Measurements from ENCODE around the gene KIF13A. TPM values are rescaled to one million over a fixed set of nuclear protein-coding genes. Genes with fewer than 3 reads are reported as not detected.
"Not testable (repeated sequence)": the region's sequence is repeated elsewhere in the genome, so short reads cannot be mapped to it uniquely, and the experiment has no call there.

Gene KIF13A
- total RNA-seq, 1 experiment from 2014 or later, result 0.07 TPM

- not testable (repeated sequence) for DNase-seq; H3K27ac ChIP-seq (ENCODE audit: low read length); H4K20me1 ChIP-seq (ENCODE audit: insufficient read depth, low read depth, low read length); H3K4me2 ChIP-seq (ENCODE audit: low read depth, low read length, poor library complexity, severe bottlenecking); H3K9ac ChIP-seq (ENCODE audit: low read length); H3K9me2 ChIP-seq (replicated peaks; ENCODE audit: insufficient read depth, low read length); H3K79me2 ChIP-seq (ENCODE audit: low read length); H3K4me1 ChIP-seq (ENCODE audit: low read length); H3K36me3 ChIP-seq (ENCODE audit: insufficient read depth, low read length); H3K27me3 ChIP-seq (ENCODE audit: low read length); H2AFZ ChIP-seq (ENCODE audit: low read length); H3K4me3 ChIP-seq (ENCODE audit: low read length); H3K9me3 ChIP-seq (ENCODE audit: low read length)
Measured at GRCh38 chr6:17857188-17857587, 130.2 kb downstream of the KIF13A start.

- H3K79me2 ChIP-seq (ENCODE audit: low read length), result no peaks in the 10 kb centered on the region
- no peaks in the 10 kb centered on the region for H3K27me3 ChIP-seq (ENCODE audit: low read length)
- no peaks in the 10 kb centered on the region for H3K4me1 ChIP-seq (ENCODE audit: low read length)
- H3K36me3 ChIP-seq (ENCODE audit: insufficient read depth, low read length), result no peaks in the 10 kb centered on the region
- no peak for DNase-seq
- no peaks in the 10 kb centered on the region for H4K20me1 ChIP-seq (ENCODE audit: insufficient read depth, low read depth, low read length)
- H3K9me3 ChIP-seq (ENCODE audit: low read length), result no peaks in the 10 kb centered on the region
- H3K27ac ChIP-seq (ENCODE audit: low read length), result no peak overlapping the region
- H3K4me2 ChIP-seq (ENCODE audit: low read depth, low read length, poor library complexity, severe bottlenecking), result no peak overlapping the region
- H3K9me2 ChIP-seq (replicated peaks; ENCODE audit: insufficient read depth, low read length), result no peaks in the 10 kb centered on the region
- H2AFZ ChIP-seq (ENCODE audit: low read length), result no peak overlapping the region
- H3K4me3 ChIP-seq (ENCODE audit: low read length), result no peak overlapping the region
- H3K9ac ChIP-seq (ENCODE audit: low read length), result no peak overlapping the region
Measured at GRCh38 chr6:17856306-17856705, 131.1 kb downstream of the KIF13A start.

GRCh38 chr6:17855381-17855780 lies 132.1 kb downstream of the KIF13A start:
- no peak overlapping the region for H3K4me2 ChIP-seq (ENCODE audit: low read depth, low read length, poor library complexity, severe bottlenecking)
- no peaks in the 10 kb centered on the region for H4K20me1 ChIP-seq (ENCODE audit: insufficient read depth, low read depth, low read length)
- H3K27me3 ChIP-seq (ENCODE audit: low read length), result no peaks in the 10 kb centered on the region
- H3K9me2 ChIP-seq (replicated peaks; ENCODE audit: insufficient read depth, low read length), result no peaks in the 10 kb centered on the region
- H3K9me3 ChIP-seq (ENCODE audit: low read length), result no peaks in the 10 kb centered on the region
- no peak overlapping the region for H3K4me3 ChIP-seq (ENCODE audit: low read length)
- no peak for DNase-seq
- no peaks in the 10 kb centered on the region for H3K36me3 ChIP-seq (ENCODE audit: insufficient read depth, low read length)
- no peaks in the 10 kb centered on the region for H3K79me2 ChIP-seq (ENCODE audit: low read length)
- H2AFZ ChIP-seq (ENCODE audit: low read length), result no peak overlapping the region
- H3K27ac ChIP-seq (ENCODE audit: low read length), result no peak overlapping the region
- no peaks in the 10 kb centered on the region for H3K4me1 ChIP-seq (ENCODE audit: low read length)
- no peak overlapping the region for H3K9ac ChIP-seq (ENCODE audit: low read length)

- no peaks in the 10 kb centered on the region for H3K36me3 ChIP-seq (ENCODE audit: insufficient read depth, low read length)
- no peak overlapping the region for H3K4me2 ChIP-seq (ENCODE audit: low read depth, low read length, poor library complexity, severe bottlenecking)
- no peaks in the 10 kb centered on the region for H3K27me3 ChIP-seq (ENCODE audit: low read length)
- H3K4me1 ChIP-seq (ENCODE audit: low read length), result no peaks in the 10 kb centered on the region
- H4K20me1 ChIP-seq (ENCODE audit: insufficient read depth, low read depth, low read length), result no peaks in the 10 kb centered on the region
- no peak for DNase-seq
- no peak overlapping the region for H2AFZ ChIP-seq (ENCODE audit: low read length)
- H3K79me2 ChIP-seq (ENCODE audit: low read length), result no peaks in the 10 kb centered on the region
- H3K9ac ChIP-seq (ENCODE audit: low read length), result no peak overlapping the region
- H3K9me2 ChIP-seq (replicated peaks; ENCODE audit: insufficient read depth, low read length), result no peaks in the 10 kb centered on the region
- no peak overlapping the region for H3K27ac ChIP-seq (ENCODE audit: low read length)
- H3K4me3 ChIP-seq (ENCODE audit: low read length), result no peak overlapping the region
- no peaks in the 10 kb centered on the region for H3K9me3 ChIP-seq (ENCODE audit: low read length)
Measured at GRCh38 chr6:17853533-17853932, 133.9 kb downstream of the KIF13A start.

- Histone ChIP-seq H3K36me3 (ENCODE audit: insufficient read depth, low read length) (no peaks in the 10 kb centered on the region), H3K27ac (ENCODE audit: low read length) (no peak overlapping the region), H3K9me3 (ENCODE audit: low read length) (no peaks in the 10 kb centered on the region), H3K79me2 (ENCODE audit: low read length) (no peaks in the 10 kb centered on the region), H2AFZ (ENCODE audit: low read length) (no peak overlapping the region), H3K9me2 (replicated peaks; ENCODE audit: insufficient read depth, low read length) (no peaks in the 10 kb centered on the region), H3K27me3 (ENCODE audit: low read length) (no peaks in the 10 kb centered on the region), H3K9ac (ENCODE audit: low read length) (no peak overlapping the region), H3K4me1 (ENCODE audit: low read length) (no peaks in the 10 kb centered on the region), H3K4me2 (ENCODE audit: low read depth, low read length, poor library complexity, severe bottlenecking) (no peak overlapping the region), H3K4me3 (ENCODE audit: low read length) (no peak overlapping the region), H4K20me1 (ENCODE audit: insufficient read depth, low read depth, low read length) (no peaks in the 10 kb centered on the region)
- no peak for DNase-seq
Measured at GRCh38 chr6:17851720-17852161, 135.7 kb downstream of the KIF13A start.

GRCh38 chr6:17851001-17851719 lies 136.3 kb downstream of the KIF13A start:
- H3K4me2 ChIP-seq (ENCODE audit: low read depth, low read length, poor library complexity, severe bottlenecking), result no peak overlapping the region
- no peaks in the 10 kb centered on the region for H4K20me1 ChIP-seq (ENCODE audit: insufficient read depth, low read depth, low read length)
- no peak overlapping the region for H3K27ac ChIP-seq (ENCODE audit: low read length)
- H3K4me1 ChIP-seq (ENCODE audit: low read length), result no peaks in the 10 kb centered on the region
- DNase-seq, result no peak
- no peak overlapping the region for H3K4me3 ChIP-seq (ENCODE audit: low read length)
- no peak overlapping the region for H3K9ac ChIP-seq (ENCODE audit: low read length)
- no peaks in the 10 kb centered on the region for H3K27me3 ChIP-seq (ENCODE audit: low read length)
- no peaks in the 10 kb centered on the region for H3K9me2 ChIP-seq (replicated peaks; ENCODE audit: insufficient read depth, low read length)
- H3K79me2 ChIP-seq (ENCODE audit: low read length), result no peaks in the 10 kb centered on the region
- H2AFZ ChIP-seq (ENCODE audit: low read length), result no peak overlapping the region
- no peaks in the 10 kb centered on the region for H3K9me3 ChIP-seq (ENCODE audit: low read length)
- no peaks in the 10 kb centered on the region for H3K36me3 ChIP-seq (ENCODE audit: insufficient read depth, low read length)

GRCh38 chr6:17850281-17850680 lies 137.2 kb downstream of the KIF13A start:
- no peak overlapping the region for H3K4me2 ChIP-seq (ENCODE audit: low read depth, low read length, poor library complexity, severe bottlenecking)
- H3K9me3 ChIP-seq (ENCODE audit: low read length), result no peaks in the 10 kb centered on the region
- no peaks in the 10 kb centered on the region for H3K36me3 ChIP-seq (ENCODE audit: insufficient read depth, low read length)
- no peaks in the 10 kb centered on the region for H3K27me3 ChIP-seq (ENCODE audit: low read length)
- H3K9ac ChIP-seq (ENCODE audit: low read length), result no peak overlapping the region
- no peak overlapping the region for H2AFZ ChIP-seq (ENCODE audit: low read length)
- no peaks in the 10 kb centered on the region for H3K4me1 ChIP-seq (ENCODE audit: low read length)
- no peak for DNase-seq
- H4K20me1 ChIP-seq (ENCODE audit: insufficient read depth, low read depth, low read length), result no peaks in the 10 kb centered on the region
- no peaks in the 10 kb centered on the region for H3K9me2 ChIP-seq (replicated peaks; ENCODE audit: insufficient read depth, low read length)
- no peak overlapping the region for H3K4me3 ChIP-seq (ENCODE audit: low read length)
- no peak overlapping the region for H3K27ac ChIP-seq (ENCODE audit: low read length)
- H3K79me2 ChIP-seq (ENCODE audit: low read length), result no peaks in the 10 kb centered on the region

GRCh38 chr6:17847203-17847760 lies 140.2 kb downstream of the KIF13A start:
- H3K9me2 ChIP-seq (replicated peaks; ENCODE audit: insufficient read depth, low read length), result no peaks in the 10 kb centered on the region
- H3K79me2 ChIP-seq (ENCODE audit: low read length), result no peaks in the 10 kb centered on the region
- no peaks in the 10 kb centered on the region for H3K36me3 ChIP-seq (ENCODE audit: insufficient read depth, low read length)
- no peak overlapping the region for H2AFZ ChIP-seq (ENCODE audit: low read length)
- H3K9ac ChIP-seq (ENCODE audit: low read length), result no peak overlapping the region
- no peaks in the 10 kb centered on the region for H3K4me1 ChIP-seq (ENCODE audit: low read length)
- no peaks in the 10 kb centered on the region for H3K27me3 ChIP-seq (ENCODE audit: low read length)
- no peak overlapping the region for H3K4me3 ChIP-seq (ENCODE audit: low read length)
- no peaks in the 10 kb centered on the region for H4K20me1 ChIP-seq (ENCODE audit: insufficient read depth, low read depth, low read length)
- H3K27ac ChIP-seq (ENCODE audit: low read length), result no peak overlapping the region
- H3K9me3 ChIP-seq (ENCODE audit: low read length), result no peaks in the 10 kb centered on the region
- no peak overlapping the region for H3K4me2 ChIP-seq (ENCODE audit: low read depth, low read length, poor library complexity, severe bottlenecking)
- no peak for DNase-seq

Data from Karpas-422 (cell line).